Thoracic aorta endothelial cell (primary cell): ENCODE data around the gene RGPD8. TPM values are rescaled to one million over a fixed set of nuclear protein-coding genes. Genes with fewer than 3 reads are reported as not detected.

Experiments
- small RNA-seq: library from RNA; depleted of rRNA; stranded (forward); fragments of <200 nt; gene quantifications from one replicate; pipeline ENCODE3, GENCODE V24; 2012
- total RNA-seq: library from RNA; depleted of rRNA; stranded (reverse); fragments of >200 nt; gene quantifications from 2 replicates; pipeline ENCODE4 v1.2.3, GENCODE V29; 2012

Gene RGPD8
- 28.8 and 34.3 TPM in 2 replicates for total RNA-seq

GRCh38 chr2:112433480-112433879, at the start of gene RGPD8:
RGPD8 (minus strand) TSS chr2:112433645; CDS start chr2:112433453, 192 bp downstream.

GRCh38 chr2:112481528-112482233, 48.2 kb upstream of the RGPD8 start, which contains the start of gene TTL:
TTL (plus strand) TSS chr2:112482156; CDS start chr2:112482345, 189 bp downstream.

Small RNA genes within 50 kb of the gene (small RNA-seq; reads per million reads assigned to genes)
- gene AC115115.1 = not detected

Other genes with a start within 250 kb of the RGPD8 start
- gene ZC3H8, start 178.6 kb downstream of the RGPD8 start, total RNA-seq = 28.6 and 35.4 TPM in 2 replicates
- 3.7 and 4.5 TPM in 2 replicates for gene ZC3H6, start 158.0 kb downstream of the RGPD8 start, total RNA-seq
- 94.3 and 102 TPM in 2 replicates for gene TTL, start 48.5 kb upstream of the RGPD8 start, total RNA-seq
- 32.2 and 36.1 TPM in 2 replicates for gene POLR1B, start 108.8 kb upstream of the RGPD8 start, total RNA-seq
- 6.1 and 7.3 TPM in 2 replicates for gene CHCHD5, start 151.0 kb upstream of the RGPD8 start, total RNA-seq
- gene SLC20A1, start 212.3 kb upstream of the RGPD8 start, total RNA-seq = 131 and 151 TPM in 2 replicates